Left lung (tissue), 14 donors: ENCODE results near the gene DSE. TPM values are rescaled to one million over a fixed set of nuclear protein-coding genes. Genes with fewer than 3 reads are reported as not detected.
A peak's percentile ranks its signal among the peaks of the same experiment; 100 is the strongest.
"Not testable (repeated sequence)": the region's sequence is repeated elsewhere in the genome, so short reads cannot be mapped to it uniquely, and the experiment has no call there.

ENCODE experiments used
- ATAC-seq: fragments of 200-7000 bp; cut with Tn5 transposase; one replicate; pipeline ENCODE4 v1.9.1; 2020; ENCODE audit warnings: moderate library complexity
- DNase-seq, 4 donors: peaks; one replicate each; pipeline ENCODE4 v3.0.0-alpha.2; 2013 to 2020
- H3K27ac ChIP-seq, 2 donors: fragments of 200-600 bp; sonication (generic) in 1 of 2; one replicate each; pipeline versions ENCODE4 v1.5.0 to v1.8.0; 2020 to 2021
- H3K27me3 ChIP-seq, 2 donors: fragments of 200-600 bp; sonication (generic) in 1 of 2; one replicate each; pipeline versions ENCODE4 v1.5.0 to v1.8.0; 2020 to 2021
- H3K36me3 ChIP-seq, 2 donors: fragments of 200-600 bp; sonication (generic) in 1 of 2; one replicate each; pipeline versions ENCODE4 v1.5.0 to v1.8.0; 2020 to 2021
- H3K4me1 ChIP-seq, 2 donors: fragments of 200-600 bp; one replicate each; pipeline ENCODE4 v1.8.0; 2021
- H3K4me3 ChIP-seq, 2 donors: fragments of 200-600 bp; sonication (generic) in 1 of 2; one replicate each; pipeline versions ENCODE4 v1.5.0 to v1.8.0; 2020 to 2021; ENCODE audit warnings: mild to moderate bottlenecking in 1 of 2
- H3K9me3 ChIP-seq, 2 donors: fragments of 200-600 bp; sonication (generic) in 1 of 2; one replicate each; pipeline versions ENCODE4 v1.5.0 to v1.8.0; 2020 to 2021
- intact Hi-C, 2 donors: fragments of 100-400 bp; cut with DNase I; formaldehyde crosslinking; loops; one replicate each; pipeline versions ENCODE4 v1.11.2 to v1.14.2; 2022
- long read RNA-seq, 12 donors: library from polyadenylated mRNA in 2 of 12; unstranded in 2 of 12; transcript quantifications; one replicate each; pipeline ENCODE4 v2.0.0 and lab custom pipeline, GENCODE V29; 2019 to 2026
- polyA plus RNA-seq, 6 donors: library from polyadenylated mRNA; unstranded; fragments of 120-200 nt; gene quantifications; one replicate each; pipeline ENCODE4 v1.2.1, GENCODE V29; 2013; ENCODE audit not compliant: insufficient read length in 6 of 6
- total RNA-seq, 2 donors: library from RNA; stranded (reverse); fragmentation: NEBNext Ultra II Directional; extraction: Animal tissue kit (Norgen Biotek cat#: 25700); gene quantifications; one replicate each; pipeline ENCODE4 v1.2.1, GENCODE V29; 2021
- TF ChIP-seq, protein P1 (sequence below), 2 donors: fragments of 200-600 bp; sonication (generic) in 1 of 2; IDR thresholded peaks; one replicate each; pipeline versions ENCODE4 v1.5.0 to v1.8.0; 2021; ENCODE audit warnings: antibody characterized with exemption in 2 of 2
- donor health status: DM: no; HTN: yes; CAD: no.
- donor health status: DM: no; HTN: no; CAD: no.

The DSE gene
- total RNA-seq = 10 to 100 TPM; 39.7 to 85.6 TPM
- 10 to 100 TPM; 45.1 to 55.1 (median 51.0) TPM for polyA plus RNA-seq
- long read RNA-seq, donor 1, full-length matches to known transcripts = 9 of 23 reads
- long read RNA-seq, donor 1, partial matches to known transcripts = 14 of 23 reads
- long read RNA-seq, donor 1, other reads (novel, unspliced or antisense) = 0 of 23 reads
- long read RNA-seq, donor 2, full-length matches to known transcripts = 5 of 34 reads
- long read RNA-seq, donor 2, partial matches to known transcripts = 29 of 34 reads
- long read RNA-seq, donor 2, other reads (novel, unspliced or antisense) = 0 of 34 reads
- long read RNA-seq, donor 3, full-length matches to known transcripts = 4 of 4 reads
- long read RNA-seq, donor 3, partial matches to known transcripts = 0 of 4 reads
- long read RNA-seq, donor 3, other reads (novel, unspliced or antisense) = 0 of 4 reads
- long read RNA-seq, donor 4, full-length matches to known transcripts = 1 of 31 reads
- long read RNA-seq, donor 4, partial matches to known transcripts = 0 of 31 reads
- long read RNA-seq, donor 4, other reads (novel, unspliced or antisense) = 30 of 31 reads
- long read RNA-seq, donor 5, full-length matches to known transcripts = 6 of 6 reads
- long read RNA-seq, donor 5, partial matches to known transcripts = 0 of 6 reads
- long read RNA-seq, donor 5, other reads (novel, unspliced or antisense) = 0 of 6 reads
- long read RNA-seq, donor 6, full-length matches to known transcripts = 5 of 5 reads
- long read RNA-seq, donor 6, partial matches to known transcripts = 0 of 5 reads
- long read RNA-seq, donor 6, other reads (novel, unspliced or antisense) = 0 of 5 reads
- long read RNA-seq, donor 7, full-length matches to known transcripts = 1 of 1 reads
- long read RNA-seq, donor 7, partial matches to known transcripts = 0 of 1 reads
- long read RNA-seq, donor 7, other reads (novel, unspliced or antisense) = 0 of 1 reads
- long read RNA-seq, donor 8, full-length matches to known transcripts = 1 of 1 reads
- long read RNA-seq, donor 8, partial matches to known transcripts = 0 of 1 reads
- long read RNA-seq, donor 8, other reads (novel, unspliced or antisense) = 0 of 1 reads
- long read RNA-seq, donor 9 = 0 reads
- long read RNA-seq, donor 10, full-length matches to known transcripts = 2 of 7 reads
- long read RNA-seq, donor 10, partial matches to known transcripts = 0 of 7 reads
- long read RNA-seq, donor 10, other reads (novel, unspliced or antisense) = 5 of 7 reads
- long read RNA-seq, donor 11, partial matches to known transcripts = 7 of 7 reads
- long read RNA-seq, donor 11, other reads (novel, unspliced or antisense) = 0 of 7 reads
- long read RNA-seq, donor 12, full-length matches to known transcripts = 1 of 14 reads
- long read RNA-seq, donor 12, partial matches to known transcripts = 13 of 14 reads
- long read RNA-seq, donor 12, other reads (novel, unspliced or antisense) = 0 of 14 reads

DNA sequence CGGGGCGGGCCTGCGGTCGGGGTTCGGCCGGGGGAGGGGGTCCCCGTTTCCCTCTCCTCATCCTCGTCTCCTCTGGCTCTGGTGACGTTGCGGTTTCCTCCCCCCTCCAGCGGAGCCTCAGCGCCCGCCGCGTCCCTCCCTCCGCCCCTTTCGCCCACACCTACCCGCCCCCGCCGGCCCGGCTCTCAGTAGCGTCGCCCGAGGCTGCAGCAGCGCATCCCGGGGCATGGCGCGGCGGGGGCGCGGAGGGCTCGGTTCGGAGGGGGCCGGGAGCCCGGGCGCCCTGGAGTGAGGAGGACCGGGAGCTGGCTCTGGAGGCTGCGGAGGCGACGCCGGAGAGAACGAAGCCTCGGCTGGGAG lies at the start of gene DSE:
Gene DSE (plus strand): TSS at position 188 of the 360 bp plus-strand sequence. CDS start 28,304 bp downstream, outside the sequence.
- TF ChIP-seq, protein P1, sequence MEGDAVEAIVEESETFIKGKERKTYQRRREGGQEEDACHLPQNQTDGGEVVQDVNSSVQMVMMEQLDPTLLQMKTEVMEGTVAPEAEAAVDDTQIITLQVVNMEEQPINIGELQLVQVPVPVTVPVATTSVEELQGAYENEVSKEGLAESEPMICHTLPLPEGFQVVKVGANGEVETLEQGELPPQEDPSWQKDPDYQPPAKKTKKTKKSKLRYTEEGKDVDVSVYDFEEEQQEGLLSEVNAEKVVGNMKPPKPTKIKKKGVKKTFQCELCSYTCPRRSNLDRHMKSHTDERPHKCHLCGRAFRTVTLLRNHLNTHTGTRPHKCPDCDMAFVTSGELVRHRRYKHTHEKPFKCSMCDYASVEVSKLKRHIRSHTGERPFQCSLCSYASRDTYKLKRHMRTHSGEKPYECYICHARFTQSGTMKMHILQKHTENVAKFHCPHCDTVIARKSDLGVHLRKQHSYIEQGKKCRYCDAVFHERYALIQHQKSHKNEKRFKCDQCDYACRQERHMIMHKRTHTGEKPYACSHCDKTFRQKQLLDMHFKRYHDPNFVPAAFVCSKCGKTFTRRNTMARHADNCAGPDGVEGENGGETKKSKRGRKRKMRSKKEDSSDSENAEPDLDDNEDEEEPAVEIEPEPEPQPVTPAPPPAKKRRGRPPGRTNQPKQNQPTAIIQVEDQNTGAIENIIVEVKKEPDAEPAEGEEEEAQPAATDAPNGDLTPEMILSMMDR (IDR thresholded peaks at IDR 0.05) = no peak
- Histone ChIP-seq H3K4me1 (peaks cover 9 to 38% of the 10 kb centered on the region in 2 donors), H3K36me3 (no peaks in the 10 kb centered on the region), H3K4me3 (peak within 1 kb of the TSS; percentile 69 to 84), H3K9me3 (no peaks in the 10 kb centered on the region), H3K27ac (peak within 1 kb of the TSS; percentile 92 to 94), H3K27me3 (peaks cover 0 to 11% of the 10 kb centered on the region in 2 donors)
- ATAC-seq (peak; percentile 94), DNase-seq (peak; percentile 89 to 97 (median 93))
- intact Hi-C loops = no loop called here

DNA sequence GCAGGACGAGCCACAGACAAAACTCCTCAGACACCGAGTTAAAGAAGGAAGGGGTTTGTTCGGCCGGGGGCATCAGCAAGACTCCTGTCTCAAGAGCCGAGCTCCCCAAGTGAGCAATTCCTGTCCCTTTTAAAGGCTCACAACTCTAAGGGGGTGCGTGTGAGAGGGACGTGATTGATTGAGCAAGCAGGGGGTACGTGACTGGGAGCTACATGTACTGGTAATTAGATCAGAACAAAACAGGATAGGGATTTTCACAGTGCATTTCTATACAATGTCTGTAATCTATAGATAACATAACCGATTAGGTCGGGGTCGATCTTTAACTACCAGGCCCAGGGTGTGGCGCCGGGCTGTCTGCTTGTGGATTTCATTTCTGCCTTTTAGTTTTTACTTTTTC lies 48.8 kb upstream of the DSE start:
- H3K4me3 ChIP-seq, intact Hi-C loops, ATAC-seq, DNase-seq, H3K4me1 ChIP-seq, H3K9me3 ChIP-seq, H3K36me3 ChIP-seq, H3K27me3 ChIP-seq, H3K27ac ChIP-seq: not testable (repeated sequence)

DNA sequence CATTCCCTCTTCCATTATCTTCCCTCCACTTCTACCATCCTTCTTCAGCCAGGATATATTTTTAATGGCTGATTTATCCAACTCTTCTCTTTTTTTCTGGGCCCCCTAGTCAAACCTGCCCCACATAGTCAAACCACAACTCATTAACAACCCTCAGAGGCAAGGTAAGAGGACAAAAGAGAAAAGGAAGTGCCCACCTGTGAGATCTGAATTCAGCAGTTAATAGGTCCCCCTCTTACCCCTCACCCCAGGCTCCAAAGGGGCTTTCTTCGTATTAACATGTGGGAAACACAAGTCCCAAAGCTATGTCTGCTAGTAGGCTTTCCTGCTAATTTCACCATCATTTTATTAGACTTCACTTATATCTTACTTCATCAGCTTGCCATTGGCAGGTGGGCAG lies 46.9 kb upstream of the DSE start:
- ATAC-seq (no peak), DNase-seq (no peak)
- no peaks in the 10 kb centered on the region for H3K9me3 ChIP-seq
- no peaks in the 10 kb centered on the region for H3K36me3 ChIP-seq
- peaks cover 0 to 7% of the 10 kb centered on the region in 2 donors for H3K4me1 ChIP-seq
- no peaks in the 10 kb centered on the region for H3K27me3 ChIP-seq
- TF ChIP-seq, protein P1 (IDR thresholded peaks at IDR 0.05) = no peak
- intact Hi-C loops = no loop called here
- H3K27ac ChIP-seq = no peak overlapping the region
- H3K4me3 ChIP-seq = no peak overlapping the region

DNA sequence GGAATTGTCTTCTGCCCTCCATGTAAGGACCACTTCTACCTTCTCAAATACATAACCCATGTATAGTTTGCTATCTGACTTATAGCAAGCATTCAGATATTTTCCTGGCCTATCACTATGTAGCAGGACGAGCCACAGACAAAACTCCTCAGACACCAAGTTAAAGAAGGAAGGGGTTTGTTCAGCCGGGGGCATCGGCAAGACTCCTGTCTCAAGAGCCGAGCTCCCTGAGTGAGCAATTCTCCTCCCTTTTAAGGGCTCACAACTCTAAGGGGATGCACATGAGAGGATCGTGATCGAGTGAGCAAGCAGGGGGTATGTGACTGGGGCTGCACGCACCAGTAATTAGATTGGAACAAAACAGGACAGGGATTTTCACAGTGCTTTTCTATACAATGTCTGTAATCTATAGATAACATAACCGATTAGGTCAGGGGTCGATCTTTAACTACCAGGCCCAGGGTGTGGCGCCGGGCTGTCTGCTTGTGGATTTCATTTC lies 45.1 kb upstream of the DSE start:
- H3K4me3 ChIP-seq, H3K4me1 ChIP-seq, H3K27me3 ChIP-seq, DNase-seq, H3K27ac ChIP-seq, H3K36me3 ChIP-seq, intact Hi-C loops, ATAC-seq, H3K9me3 ChIP-seq: not testable (repeated sequence)

DNA sequence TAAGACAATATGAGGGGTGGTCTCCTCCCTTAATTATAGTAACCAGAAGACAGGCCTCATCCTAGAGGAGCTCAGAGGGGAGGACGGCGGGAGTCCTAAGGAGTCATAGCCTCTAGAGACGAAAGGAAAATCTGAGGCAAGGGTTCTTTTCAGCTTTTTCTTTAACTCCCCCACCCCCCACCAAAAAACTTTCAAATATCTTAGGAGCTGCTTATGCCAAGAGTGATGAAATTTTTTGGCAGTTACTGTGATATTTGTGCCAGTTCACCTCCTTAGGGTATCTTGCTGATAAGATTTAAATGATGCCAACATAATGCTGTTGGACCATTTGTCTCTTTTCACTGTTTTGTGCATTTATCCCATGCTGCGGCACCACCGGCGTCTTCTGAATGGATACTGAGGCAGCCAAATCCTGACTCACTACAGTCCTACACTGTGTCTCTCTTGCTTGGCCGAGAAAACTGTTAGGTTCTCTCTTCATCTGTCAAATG lies 44.5 kb upstream of the DSE start:
- no peaks in the 10 kb centered on the region for H3K27me3 ChIP-seq
- H3K4me3 ChIP-seq = no peak overlapping the region
- intact Hi-C loops = no loop called here
- DNase-seq = peak in 1 of 4 donors; percentile 9
- peak; percentile 44 for ATAC-seq
- H3K27ac ChIP-seq = no peak overlapping the region
- TF ChIP-seq, protein P1 (IDR thresholded peaks at IDR 0.05) = no peak
- H3K9me3 ChIP-seq = no peaks in the 10 kb centered on the region
- no peaks in the 10 kb centered on the region for H3K36me3 ChIP-seq
- peaks cover 3 to 7% of the 10 kb centered on the region in 2 donors for H3K4me1 ChIP-seq
